ENCODE data around the gene OR1I1.

Gene OR1I1

GRCh38 chr19:15098460-15098859 is 16.4 kb downstream of the OR1I1 start:
- H3K4me3 ChIP-seq (ENCODE audit: low read depth, low read length), result no peak overlapping the region
- TF ChIP-seq CTCF (IDR thresholded peaks at IDR 0.05; ENCODE audit: insufficient read depth, low read depth, low read length, missing control alignments), result no peak
- DNase-seq (ENCODE audit: low read depth), result no peak

GRCh38 chr19:15099017-15099582 is 17.1 kb downstream of the OR1I1 start:
- DNase-seq (ENCODE audit: low read depth), result no peak
- TF ChIP-seq CTCF (IDR thresholded peaks at IDR 0.05; ENCODE audit: insufficient read depth, low read depth, low read length, missing control alignments), result no peak
- H3K4me3 ChIP-seq (ENCODE audit: low read depth, low read length), result no peak overlapping the region

GRCh38 chr19:15101479-15102082 is 19.6 kb downstream of the OR1I1 start:
- peak; percentile 68 for TF ChIP-seq CTCF (IDR thresholded peaks at IDR 0.05; ENCODE audit: insufficient read depth, low read depth, low read length, missing control alignments)
- peak; percentile 59 for DNase-seq (ENCODE audit: low read depth)
- H3K4me3 ChIP-seq (ENCODE audit: low read depth, low read length), result no peak overlapping the region

- H3K4me3 ChIP-seq (ENCODE audit: low read depth, low read length), result no peak overlapping the region
- TF ChIP-seq CTCF (IDR thresholded peaks at IDR 0.05; ENCODE audit: insufficient read depth, low read depth, low read length, missing control alignments), result no peak
- DNase-seq (ENCODE audit: low read depth), result no peak
Measured at GRCh38 chr19:15104003-15104402, 22.0 kb downstream of the OR1I1 start.

- no peak for TF ChIP-seq CTCF (IDR thresholded peaks at IDR 0.05; ENCODE audit: insufficient read depth, low read depth, low read length, missing control alignments)
- no peak overlapping the region for H3K4me3 ChIP-seq (ENCODE audit: low read depth, low read length)
- no peak for DNase-seq (ENCODE audit: low read depth)
Measured at GRCh38 chr19:15104411-15104810, 22.4 kb downstream of the OR1I1 start.

GRCh38 chr19:15105044-15105443 is 23.0 kb downstream of the OR1I1 start:
- no peak overlapping the region for H3K4me3 ChIP-seq (ENCODE audit: low read depth, low read length)
- TF ChIP-seq CTCF (IDR thresholded peaks at IDR 0.05; ENCODE audit: insufficient read depth, low read depth, low read length, missing control alignments), result no peak
- no peak for DNase-seq (ENCODE audit: low read depth)
